Adrenal gland (tissue), 5 donors: ENCODE data around the gene ARHGEF28.

ENCODE experiments used
- CTCF ChIP-seq, 6 experiments: fragments of 450-650 bp in 4 of 6; fragments of 200-600 bp in 2 of 6; sonication (generic) in 1 of 6; IDR thresholded peaks; 1 replicate in 5 of 6; 2 replicates in 1 of 6; pipeline versions ENCODE4 v1.5.1 to v1.8.0; 2016 to 2021; ENCODE audit warnings: antibody characterized with exemption in 6 of 6, mild to moderate bottlenecking in 2 of 6, moderate library complexity in 1 of 6
- POLR2A ChIP-seq, 2 donors: fragments of 450-650 bp; IDR thresholded peaks; one replicate each; pipeline ENCODE4 v1.6.1; 2017; ENCODE audit warnings: antibody characterized with exemption in 2 of 2, mild to moderate bottlenecking in 2 of 2, moderate library complexity in 1 of 2
- donor health status: DM: no; HTN: no; CAD: no.

- TF ChIP-seq CTCF (IDR thresholded peaks at IDR 0.05) (no peak), POLR2A (IDR thresholded peaks at IDR 0.05) (no peak)
Measured at GRCh38 chr5:73946919-73947602, 321.1 kb downstream of the ARHGEF28 start.
